ENCODE results near the gene RASSF4.

The RASSF4 gene

GRCh38 chr10:44977287-44978212, 17.9 kb downstream of the RASSF4 start:
- no peak for DNase-seq

- no peak for DNase-seq
Measured at GRCh38 chr10:44978213-44978569, 18.6 kb downstream of the RASSF4 start.

GRCh38 chr10:44978570-44979280, 19.1 kb downstream of the RASSF4 start, which contains the start of gene DEPP1:
Gene DEPP1 (minus strand): TSS chr10:44978809. CDS start chr10:44978030, 779 bp downstream.
- peak; percentile 80 for DNase-seq

DNA sequence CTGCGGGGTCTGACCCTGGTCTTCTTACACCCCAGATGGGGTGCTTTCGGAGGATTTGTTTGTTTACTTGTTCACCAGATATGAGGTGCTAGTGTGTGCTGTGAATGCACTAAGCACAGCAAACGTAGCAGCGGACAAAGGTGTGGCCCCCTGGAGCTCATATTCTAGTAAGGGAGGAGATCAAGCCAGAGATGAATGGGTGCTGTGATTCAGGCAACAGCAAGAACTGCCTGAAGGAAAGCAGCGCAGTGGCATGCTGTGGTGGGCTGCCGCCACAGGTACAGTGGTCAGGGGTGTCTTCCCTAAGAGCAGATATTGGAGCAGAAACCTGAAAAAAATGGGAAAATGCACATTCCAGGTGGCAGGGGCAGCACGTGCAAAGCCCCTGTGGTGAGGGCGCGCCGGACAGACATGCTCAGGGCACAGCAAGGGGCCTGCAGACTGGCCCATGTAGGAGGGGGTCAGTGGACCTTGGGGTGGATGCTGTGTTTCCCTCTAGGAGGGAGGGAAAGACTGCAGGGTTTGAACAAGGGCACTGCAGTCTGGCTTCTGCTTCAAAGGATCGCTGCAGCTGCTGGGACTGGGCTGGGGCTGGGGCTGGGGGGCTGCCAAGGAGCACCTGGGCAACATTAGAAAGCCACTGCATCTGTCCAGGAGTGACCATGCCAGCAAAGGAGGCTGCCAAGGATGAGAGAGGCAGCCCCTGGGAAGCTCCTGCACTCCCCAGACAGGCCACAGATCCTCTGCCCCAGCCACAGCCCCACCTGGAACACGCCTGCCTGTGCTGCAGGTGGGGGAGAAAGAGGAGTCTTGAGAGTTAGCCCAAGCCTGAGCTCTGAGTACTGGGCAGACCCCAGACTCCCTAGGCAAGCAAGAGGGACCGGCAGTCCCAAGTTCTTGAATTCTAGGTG, 19.9 kb downstream of the RASSF4 start:
- DNase-seq = no peak

GRCh38 chr10:44980309-44981171, 20.9 kb downstream of the RASSF4 start:
- DNase-seq = no peak

DNA sequence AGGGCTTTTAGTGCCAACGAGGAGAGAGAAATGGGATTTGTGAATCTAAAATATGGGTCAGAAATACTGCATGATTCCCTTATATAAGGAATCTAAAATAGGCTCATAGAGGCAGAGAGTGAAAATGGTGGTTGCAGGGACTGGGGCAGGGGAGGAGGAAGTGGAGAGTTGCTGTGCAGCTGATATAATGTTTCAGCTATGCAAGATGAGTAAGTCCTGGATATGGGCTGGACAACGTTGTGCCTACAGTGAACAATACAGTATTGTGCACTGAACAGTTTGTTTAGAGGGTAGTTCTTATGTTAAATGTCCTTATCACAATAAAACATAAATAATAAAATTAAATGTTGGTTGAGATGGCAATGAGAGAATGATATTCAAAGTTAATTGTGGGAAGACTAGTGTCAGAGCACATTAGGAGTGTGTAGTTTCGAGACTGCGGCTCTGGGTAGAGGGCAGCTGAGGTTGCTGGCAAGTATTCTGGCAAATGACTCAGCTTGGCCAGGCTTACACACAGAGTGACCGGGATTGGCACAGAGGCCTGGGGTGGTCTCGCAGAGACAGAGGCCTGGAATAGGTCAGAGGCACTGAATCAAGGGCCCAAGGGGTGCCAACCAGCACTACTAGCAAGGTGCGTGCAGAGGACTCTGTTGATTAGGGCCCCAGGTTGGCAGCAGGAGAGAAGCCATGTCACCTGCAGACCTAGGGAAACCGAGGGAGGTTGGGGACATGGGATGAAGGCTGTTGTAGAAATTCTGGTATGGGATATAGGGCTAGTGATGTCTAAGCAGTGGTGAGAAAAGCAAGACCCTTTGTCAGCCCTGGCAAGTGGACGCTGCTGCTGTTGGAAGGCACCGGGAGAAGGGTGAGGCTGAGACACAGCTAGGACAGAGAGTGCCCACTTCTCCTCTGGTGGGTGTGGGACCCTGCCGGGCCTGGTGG, 21.8 kb downstream of the RASSF4 start:
- peak; percentile 88 for DNase-seq

GRCh38 chr10:44982114-44982460, 22.5 kb downstream of the RASSF4 start:
- peak; percentile 66 for DNase-seq

- no peak for DNase-seq
Measured at GRCh38 chr10:44982496-44982895, 22.9 kb downstream of the RASSF4 start.

DNA sequence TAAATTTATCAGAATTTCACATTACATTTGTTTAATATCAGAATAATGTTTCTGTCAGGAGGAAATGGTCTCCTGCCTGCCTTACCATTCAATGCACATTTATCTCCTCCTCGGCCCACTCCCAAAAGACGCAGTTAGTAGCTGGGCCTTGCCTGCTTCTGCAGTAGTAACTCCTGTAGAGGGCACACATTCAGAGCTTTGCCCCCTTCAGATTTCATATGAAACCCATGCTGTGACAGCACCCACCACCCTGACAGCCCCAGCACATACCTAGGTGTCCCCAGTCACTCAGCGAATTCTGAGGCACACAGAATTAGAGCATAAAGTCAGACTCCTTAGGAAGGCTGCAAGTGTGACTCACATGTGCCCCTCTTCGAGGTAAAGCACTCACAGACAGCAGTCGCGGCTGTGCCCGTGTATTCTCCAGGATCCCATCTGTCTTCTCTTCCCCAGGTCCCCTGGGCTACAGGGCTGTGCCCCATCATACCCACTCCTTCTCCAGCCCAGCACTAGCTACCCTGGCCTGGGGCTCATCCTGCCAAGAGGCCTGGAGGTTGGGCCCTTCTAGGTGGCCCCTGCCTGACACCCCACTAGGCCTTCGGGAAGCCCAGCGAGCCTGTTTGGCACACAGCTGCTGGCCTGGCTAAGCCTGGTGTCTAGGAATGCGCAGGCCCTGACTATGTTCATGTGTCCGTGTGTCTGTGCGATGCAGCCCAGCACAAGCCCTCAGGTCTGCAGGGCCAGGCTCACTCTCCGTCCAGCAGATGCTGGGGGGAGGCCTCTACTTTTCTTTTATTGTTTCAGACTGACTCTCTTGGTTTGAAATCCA, 23.7 kb downstream of the RASSF4 start:
- no peak for DNase-seq

GRCh38 chr10:44983895-44984278, 24.3 kb downstream of the RASSF4 start:
- no peak for DNase-seq

DNA sequence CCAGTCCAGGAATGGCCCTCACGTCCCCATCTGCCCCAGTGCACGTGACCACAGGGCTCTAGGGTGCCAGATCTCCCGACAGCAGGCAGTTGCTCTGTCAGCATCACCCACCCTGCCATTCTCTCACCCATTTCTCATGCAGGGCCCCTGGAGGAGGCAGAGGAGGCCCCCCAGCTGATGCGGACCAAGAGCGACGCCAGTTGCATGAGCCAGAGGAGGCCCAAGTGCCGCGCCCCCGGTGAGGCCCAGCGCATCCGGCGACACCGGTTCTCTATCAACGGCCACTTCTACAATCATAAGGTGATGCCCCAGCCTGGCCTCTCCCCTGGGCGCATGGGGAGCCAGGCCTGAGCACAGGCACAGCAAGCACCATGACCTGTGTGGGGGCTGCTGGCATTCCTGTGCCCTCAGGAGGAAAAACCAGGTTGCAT, 25.1 kb downstream of the RASSF4 start:
- no peak for DNase-seq

GRCh38 chr10:44985175-44985681, 25.6 kb downstream of the RASSF4 start:
- no peak for DNase-seq

DNA sequence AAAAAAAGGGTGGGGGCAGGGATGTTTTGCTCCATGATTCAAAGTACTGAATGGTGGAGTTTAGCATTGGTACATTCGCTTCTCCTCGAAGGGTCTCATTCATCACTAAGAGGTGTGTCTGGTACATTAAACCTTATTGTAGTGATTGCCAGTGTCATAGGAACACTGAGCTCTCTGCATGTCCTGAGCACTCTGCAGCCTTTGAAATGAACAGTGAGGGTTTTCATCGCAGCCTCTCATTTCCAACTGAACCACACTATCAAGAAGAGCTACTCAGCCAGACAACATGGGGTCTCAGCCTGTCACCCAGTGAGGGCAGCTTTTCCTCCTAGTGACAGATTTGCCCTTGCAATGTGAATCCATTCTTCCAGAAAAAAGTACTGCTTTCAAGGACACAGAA, 26.6 kb downstream of the RASSF4 start:
- no peak for DNase-seq

- no peak for DNase-seq
Measured at GRCh38 chr10:44986670-44987069, 27.1 kb downstream of the RASSF4 start.

GRCh38 chr10:44988957-44989585, 29.5 kb downstream of the RASSF4 start:
- DNase-seq = no peak

GRCh38 chr10:44989597-44990301, 30.1 kb downstream of the RASSF4 start:
- DNase-seq = no peak

DNA sequence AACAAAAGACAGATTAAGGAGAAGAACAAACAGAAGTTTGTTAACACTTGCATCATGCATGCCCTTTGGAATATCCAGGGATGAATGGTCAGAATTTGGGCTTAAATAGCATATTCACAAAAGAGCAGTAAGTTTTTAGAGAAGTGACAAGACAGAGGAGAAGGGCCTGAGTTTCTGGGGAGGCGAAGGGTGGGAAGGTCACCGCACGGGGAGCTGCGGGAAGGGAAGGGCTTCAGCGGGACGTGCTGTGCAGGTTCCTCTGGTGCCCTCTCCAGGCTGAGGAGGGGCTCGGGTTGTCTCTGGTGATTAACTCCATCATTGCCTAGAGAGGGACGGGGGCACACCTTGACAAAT, 30.7 kb downstream of the RASSF4 start:
- no peak for DNase-seq

DNA sequence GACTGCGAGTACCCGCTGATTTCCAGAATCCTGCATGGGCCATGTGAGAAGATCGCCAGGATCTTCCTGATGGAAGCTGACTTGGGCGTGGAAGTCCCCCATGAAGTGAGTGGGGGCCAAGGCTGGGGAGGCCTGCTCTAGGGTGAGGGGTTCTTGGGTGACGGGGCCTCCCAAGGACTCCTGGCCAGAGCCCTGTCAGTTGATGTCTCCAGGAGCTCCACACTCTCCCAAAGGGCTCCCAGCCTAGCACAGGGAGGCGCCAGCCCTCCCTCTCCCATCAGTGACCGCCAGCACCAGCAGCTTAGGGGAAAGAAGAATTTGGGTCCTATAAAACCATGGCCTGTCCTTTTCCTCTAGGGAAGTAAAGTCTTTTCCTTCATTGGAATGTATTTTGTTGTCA, 31.4 kb downstream of the RASSF4 start:
- DNase-seq = no peak

GRCh38 chr10:44991571-44991970, 32.0 kb downstream of the RASSF4 start:
- no peak for DNase-seq
